Measurements from ENCODE around the gene MTR. TPM values are rescaled to one million over a fixed set of nuclear protein-coding genes. Genes with fewer than 3 reads are reported as not detected.

MTR gene
- total and polyA plus RNA-seq, 2 donors (not counting 1 experiment from before 2014, with no cell fraction given) = 9.9 to 49.1 TPM

DNA sequence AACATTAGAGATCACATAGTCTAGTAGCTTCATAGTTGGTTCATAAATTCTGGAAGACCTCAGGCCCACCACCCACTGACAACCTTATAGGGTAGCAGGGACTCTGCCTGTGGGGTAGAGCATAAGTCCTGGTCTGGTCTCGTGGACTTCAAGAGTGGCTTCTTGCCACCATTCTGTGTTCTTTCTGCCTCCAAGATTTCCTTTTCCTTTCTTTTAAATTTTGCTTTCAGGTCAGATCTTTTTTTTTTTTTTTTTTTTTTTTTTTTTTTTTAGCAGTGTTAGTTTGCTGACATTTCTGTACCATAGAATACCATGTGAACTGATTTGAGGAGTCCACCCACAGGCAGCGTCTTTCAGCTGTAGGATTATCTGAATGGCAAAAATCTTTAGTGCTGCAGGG is 28.5 kb downstream of the MTR start:
- Histone ChIP-seq H3K36me3 (replicated peaks in 1 of 2; ENCODE audit: control extremely low read depth in 1 of 2, control insufficient read depth in 1 of 2, extremely low read depth in 1 of 2, insufficient read depth in 2 of 2, low read length in 1 of 2) (peaks cover 3 to 55% of the 10 kb centered on the region in 2 experiments), H4K20me1 (ENCODE audit: control insufficient read depth, insufficient read depth, low read length, poor library complexity, severe bottlenecking) (no peaks in the 10 kb centered on the region), H3K4me2 (replicated peaks; ENCODE audit: low read depth, low read length, poor library complexity, severe bottlenecking) (no peak overlapping the region), H3K9ac (ENCODE audit: low read length) (no peak overlapping the region), H3K4me3 (ENCODE audit: control extremely low read depth in 1 of 5, extremely low read depth in 1 of 5, insufficient read depth in 1 of 5, low read depth in 2 of 5, low read length in 4 of 5) (no peak overlapping the region), H3K79me2 (ENCODE audit: control insufficient read depth, insufficient read depth, low read length) (no peaks in the 10 kb centered on the region), H3K4me1 (ENCODE audit: control insufficient read depth in 2 of 2, insufficient read depth in 2 of 2, low read length in 2 of 2) (no peaks in the 10 kb centered on the region), H3K9me3 (ENCODE audit: control extremely low read depth in 1 of 3, control insufficient read depth in 2 of 3, insufficient read depth in 1 of 3, low read length in 2 of 3) (no peaks in the 10 kb centered on the region), H2AFZ (ENCODE audit: insufficient read depth, low read depth, low read length, poor library complexity, severe bottlenecking) (no peak overlapping the region), H3K27me3 (replicated peaks in 1 of 4; ENCODE audit: control extremely low read depth in 1 of 4, control insufficient read depth in 3 of 4, insufficient read depth in 4 of 4, low read length in 3 of 4) (no peaks in the 10 kb centered on the region), H3K27ac (ENCODE audit: low read length in 2 of 2) (no peak overlapping the region)
- Mint-ChIP-seq H3K4me1 (peaks cover 2% of the 10 kb centered on the region), H3K4me3 (no peak overlapping the region), H3K27ac (no peak overlapping the region), H3K27me3 (no peaks in the 10 kb centered on the region), H3K9me3 (ENCODE audit: insufficient read depth) (no peaks in the 10 kb centered on the region)
- ChIA-PET CTCF (no interaction called here), POLR2A (no interaction called here)
- no peak for ATAC-seq (ENCODE audit: low read depth)
- no peak for DNase-seq
- intact Hi-C loops (cut with micrococcal nuclease) = no loop called here
- WGBS (ENCODE audit: insufficient coverage) = 100% methylated on average over 1 of the region's 2 CpGs
- TF ChIP-seq CTCF (IDR thresholded peaks at IDR 0.05) (no peak), EZH2 (IDR thresholded peaks at IDR 0.05; ENCODE audit: borderline replicate concordance, insufficient read depth, low read depth, low read length, poor library complexity, severe bottlenecking) (no peak)

DNA sequence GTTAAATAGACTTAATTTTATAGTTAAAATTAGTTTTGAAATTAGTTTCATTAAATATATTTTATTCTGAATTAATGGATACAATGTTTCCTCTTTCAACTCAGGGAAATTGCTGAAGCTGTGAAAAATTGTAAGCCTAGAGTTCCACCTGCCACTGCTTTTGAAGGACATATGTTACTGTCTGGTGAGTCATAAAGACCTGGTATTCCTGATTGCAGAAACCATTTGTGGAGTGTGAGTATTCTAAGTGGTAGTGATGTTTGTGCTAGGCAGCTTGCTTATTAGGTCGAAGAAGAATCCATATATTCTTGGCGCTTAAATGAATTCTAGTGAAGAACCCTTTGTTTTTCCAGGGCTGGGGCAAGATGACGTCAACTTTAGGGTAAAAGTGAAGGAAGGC is 34.0 kb downstream of the MTR start:
- Mint-ChIP-seq H3K27me3 (no peaks in the 10 kb centered on the region), H3K27ac (no peak overlapping the region), H3K4me1 (no peaks in the 10 kb centered on the region), H3K9me3 (ENCODE audit: insufficient read depth) (no peaks in the 10 kb centered on the region), H3K4me3 (no peak overlapping the region)
- H3K4me1 ChIP-seq (ENCODE audit: control insufficient read depth in 2 of 2, insufficient read depth in 2 of 2, low read length in 2 of 2) = no peaks in the 10 kb centered on the region
- no peak overlapping the region for H3K4me2 ChIP-seq (replicated peaks; ENCODE audit: low read depth, low read length, poor library complexity, severe bottlenecking)
- H3K79me2 ChIP-seq (ENCODE audit: control insufficient read depth, insufficient read depth, low read length) = no peaks in the 10 kb centered on the region
- H4K20me1 ChIP-seq (ENCODE audit: control insufficient read depth, insufficient read depth, low read length, poor library complexity, severe bottlenecking) = no peaks in the 10 kb centered on the region
- ChIA-PET POLR2A (no interaction called here), CTCF (no interaction called here)
- DNase-seq (no peak), ATAC-seq (ENCODE audit: low read depth) (no peak)
- H3K27ac ChIP-seq (ENCODE audit: low read length in 2 of 2) = no peak overlapping the region
- H3K36me3 ChIP-seq (replicated peaks in 1 of 2; ENCODE audit: control extremely low read depth in 1 of 2, control insufficient read depth in 1 of 2, extremely low read depth in 1 of 2, insufficient read depth in 2 of 2, low read length in 1 of 2) = peaks cover 14 to 83% of the 10 kb centered on the region in 2 experiments
- 98% methylated on average over 3 of the region's 3 CpGs for WGBS (ENCODE audit: insufficient coverage)
- H2AFZ ChIP-seq (ENCODE audit: insufficient read depth, low read depth, low read length, poor library complexity, severe bottlenecking) = no peak overlapping the region
- no peak for TF ChIP-seq EZH2 (IDR thresholded peaks at IDR 0.05; ENCODE audit: borderline replicate concordance, insufficient read depth, low read depth, low read length, poor library complexity, severe bottlenecking)
- TF ChIP-seq CTCF (IDR thresholded peaks at IDR 0.05) = no peak
- H3K9me3 ChIP-seq (ENCODE audit: control extremely low read depth in 1 of 3, control insufficient read depth in 2 of 3, insufficient read depth in 1 of 3, low read length in 2 of 3) = no peaks in the 10 kb centered on the region
- no peaks in the 10 kb centered on the region for H3K27me3 ChIP-seq (replicated peaks in 1 of 4; ENCODE audit: control extremely low read depth in 1 of 4, control insufficient read depth in 3 of 4, insufficient read depth in 4 of 4, low read length in 3 of 4)
- intact Hi-C loops (cut with micrococcal nuclease) = no loop called here
- H3K4me3 ChIP-seq (ENCODE audit: control extremely low read depth in 1 of 5, extremely low read depth in 1 of 5, insufficient read depth in 1 of 5, low read depth in 2 of 5, low read length in 4 of 5) = no peak overlapping the region
- H3K9ac ChIP-seq (ENCODE audit: low read length) = no peak overlapping the region
